ENCODE measurements around the gene GPR63. TPM values are rescaled to one million over a fixed set of nuclear protein-coding genes. Genes with fewer than 3 reads are reported as not detected.
"Not testable (repeated sequence)": the region's sequence is repeated elsewhere in the genome, so short reads cannot be mapped to it uniquely, and the experiment has no call there.

Gene GPR63, protein sequence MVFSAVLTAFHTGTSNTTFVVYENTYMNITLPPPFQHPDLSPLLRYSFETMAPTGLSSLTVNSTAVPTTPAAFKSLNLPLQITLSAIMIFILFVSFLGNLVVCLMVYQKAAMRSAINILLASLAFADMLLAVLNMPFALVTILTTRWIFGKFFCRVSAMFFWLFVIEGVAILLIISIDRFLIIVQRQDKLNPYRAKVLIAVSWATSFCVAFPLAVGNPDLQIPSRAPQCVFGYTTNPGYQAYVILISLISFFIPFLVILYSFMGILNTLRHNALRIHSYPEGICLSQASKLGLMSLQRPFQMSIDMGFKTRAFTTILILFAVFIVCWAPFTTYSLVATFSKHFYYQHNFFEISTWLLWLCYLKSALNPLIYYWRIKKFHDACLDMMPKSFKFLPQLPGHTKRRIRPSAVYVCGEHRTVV
- under 1 TPM; 0.80 to 0.96 TPM for total RNA-seq
- total RNA-seq, result 1.2 to 7.4 reads per million in 2 donors

DNA sequence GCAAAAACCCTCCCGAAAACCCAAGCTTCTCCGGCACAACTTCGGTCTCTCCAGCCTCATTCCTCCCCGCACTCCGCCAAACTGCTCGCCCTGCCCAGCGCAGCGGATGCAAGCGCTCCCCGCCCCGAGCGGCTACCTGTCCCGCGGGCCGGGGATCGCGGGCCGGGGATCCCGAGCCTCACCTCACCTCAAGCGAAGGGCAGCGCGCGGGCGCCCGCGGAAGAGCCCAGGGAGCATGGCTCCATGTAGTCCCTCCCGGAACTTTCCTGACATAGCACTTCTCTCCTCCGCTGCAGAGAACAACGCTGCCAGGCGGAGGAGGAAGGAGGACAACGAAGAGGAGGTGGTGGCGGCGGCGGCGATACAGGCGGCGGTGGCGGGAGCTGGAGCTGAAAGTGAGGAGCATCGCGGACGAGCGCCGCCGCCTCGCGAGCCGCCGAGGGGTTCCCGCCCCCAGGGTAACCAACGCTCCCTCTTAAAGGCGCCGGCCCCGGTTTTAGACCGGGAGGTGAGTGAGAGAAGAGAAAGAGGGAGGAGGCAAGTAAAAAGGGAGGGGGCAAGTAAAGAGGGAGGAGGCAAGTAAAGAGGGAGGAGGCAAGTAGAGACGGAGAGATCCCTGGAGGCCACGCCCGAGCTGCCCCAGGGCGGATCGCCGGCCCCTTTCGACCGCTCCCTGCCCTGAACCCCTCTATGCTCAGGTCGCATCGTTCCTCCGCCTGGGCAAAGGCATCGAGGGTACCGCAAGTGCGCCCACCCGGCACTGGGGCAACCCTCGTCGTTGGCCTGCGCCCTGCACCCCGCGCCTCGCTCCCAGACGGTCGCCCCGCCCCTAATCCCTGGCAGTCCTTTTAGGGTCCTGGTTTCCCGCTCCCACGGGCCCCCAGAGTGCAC, at the start of gene GPR63:
Gene GPR63, minus strand, starts transcription at position 397 of the 891 bp plus-strand sequence. CDS start 37,746 bp downstream, outside the sequence.
- H3K9me3 ChIP-seq (ENCODE audit: control insufficient read depth, low read length, poor library complexity, severe bottlenecking), result peaks cover 2% of the 10 kb centered on the region
- peak; percentile 44 to 55 (median 47) for DNase-seq
- Mint-ChIP-seq H3K4me3 (peak within 1 kb of the TSS; percentile 94), H3K36me3 (ENCODE audit: low read depth) (no peaks in the 10 kb centered on the region), H3K4me1 (peaks cover 23% of the 10 kb centered on the region), H3K27ac (peak within 1 kb of the TSS; percentile 59), H3K27me3 (peaks cover 25% of the 10 kb centered on the region)
- peak; percentile 89 for ATAC-seq

DNA sequence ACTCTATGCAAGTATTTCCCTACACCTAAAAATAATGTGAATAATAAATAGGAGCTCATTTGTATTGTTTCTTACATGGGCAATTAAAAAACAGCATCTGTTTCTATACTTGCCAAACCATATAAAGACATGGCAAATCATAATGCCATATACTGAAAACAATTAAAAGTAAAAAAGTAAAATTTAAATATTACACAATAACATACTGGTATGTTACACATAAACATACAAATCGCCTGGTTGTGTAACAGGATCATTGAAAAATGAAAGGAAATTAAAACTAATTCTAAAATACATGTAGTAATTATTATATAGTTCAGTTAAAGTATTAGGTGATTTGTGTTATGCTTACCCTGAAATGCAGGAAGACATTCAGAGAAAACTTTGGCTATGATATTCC, 49.2 kb upstream of the GPR63 start:
- H3K36me3 Mint-ChIP-seq (ENCODE audit: low read depth), result no peaks in the 10 kb centered on the region
- ATAC-seq, result no peak
- no peak overlapping the region for H3K4me3 Mint-ChIP-seq

DNA sequence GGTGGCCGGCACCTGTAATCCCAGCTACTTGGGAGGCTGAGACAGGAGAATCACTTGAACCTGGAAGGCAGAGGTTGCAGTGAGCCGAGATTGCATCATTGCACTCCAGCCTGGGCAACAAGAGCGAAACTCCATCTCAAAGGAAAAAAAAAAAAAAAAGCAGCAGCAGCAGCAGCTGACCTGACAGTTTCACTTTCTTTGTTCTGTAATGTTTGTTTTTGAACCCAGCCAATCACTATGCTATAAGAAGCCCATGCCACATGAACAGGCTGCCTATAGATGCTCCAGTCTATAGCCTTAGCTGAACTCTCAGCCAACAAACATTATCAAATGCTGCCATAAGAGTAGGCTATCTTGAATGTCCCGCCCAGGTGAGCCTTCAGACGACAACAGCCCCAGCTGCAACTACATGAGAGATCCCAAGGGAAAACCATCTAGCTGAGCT, 47.9 kb upstream of the GPR63 start:
- H3K27me3 Mint-ChIP-seq; H3K9me3 ChIP-seq (ENCODE audit: control insufficient read depth, low read length, poor library complexity, severe bottlenecking); H3K4me1 Mint-ChIP-seq; DNase-seq; H3K36me3 Mint-ChIP-seq (ENCODE audit: low read depth): not testable (repeated sequence)
- peak overlapping the region; percentile 59 for H3K27ac Mint-ChIP-seq
- H3K4me3 Mint-ChIP-seq, result peak overlapping the region; percentile 39
- peak; percentile 86 for ATAC-seq

More for the DNA sequence above, 49.2 kb upstream of the GPR63 start:
- Mint-ChIP-seq H3K4me1 (peaks cover 6% of the 10 kb centered on the region), H3K27me3 (no peaks in the 10 kb centered on the region), H3K27ac (no peak overlapping the region)
- no peak for DNase-seq
- H3K9me3 ChIP-seq (ENCODE audit: control insufficient read depth, low read length, poor library complexity, severe bottlenecking), result no peaks in the 10 kb centered on the region

DNA sequence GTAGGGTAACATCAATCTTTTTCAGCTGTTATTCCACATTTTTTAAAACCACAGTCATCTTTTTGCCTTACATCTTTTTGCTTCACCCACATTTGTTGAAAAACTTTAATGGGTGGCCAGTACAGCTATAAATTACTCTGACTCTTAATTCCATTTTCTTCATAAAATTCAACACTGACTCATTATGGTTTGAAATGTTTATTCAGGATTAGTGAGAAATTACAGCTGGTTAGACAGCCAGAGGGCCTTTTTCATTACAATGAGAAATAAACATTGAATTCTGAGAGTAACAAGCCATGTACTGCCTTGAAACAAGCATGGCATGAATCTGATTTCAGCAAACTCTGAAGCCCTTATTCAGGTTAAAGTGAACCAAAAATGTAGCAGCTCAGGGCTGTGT, 40.9 kb upstream of the GPR63 start:
- H3K9me3 ChIP-seq (ENCODE audit: control insufficient read depth, low read length, poor library complexity, severe bottlenecking), result no peaks in the 10 kb centered on the region
- Mint-ChIP-seq H3K27ac (no peak overlapping the region), H3K4me3 (no peak overlapping the region), H3K4me1 (no peaks in the 10 kb centered on the region), H3K27me3 (no peaks in the 10 kb centered on the region), H3K36me3 (ENCODE audit: low read depth) (no peaks in the 10 kb centered on the region)
- no peak for ATAC-seq
- no peak for DNase-seq

DNA sequence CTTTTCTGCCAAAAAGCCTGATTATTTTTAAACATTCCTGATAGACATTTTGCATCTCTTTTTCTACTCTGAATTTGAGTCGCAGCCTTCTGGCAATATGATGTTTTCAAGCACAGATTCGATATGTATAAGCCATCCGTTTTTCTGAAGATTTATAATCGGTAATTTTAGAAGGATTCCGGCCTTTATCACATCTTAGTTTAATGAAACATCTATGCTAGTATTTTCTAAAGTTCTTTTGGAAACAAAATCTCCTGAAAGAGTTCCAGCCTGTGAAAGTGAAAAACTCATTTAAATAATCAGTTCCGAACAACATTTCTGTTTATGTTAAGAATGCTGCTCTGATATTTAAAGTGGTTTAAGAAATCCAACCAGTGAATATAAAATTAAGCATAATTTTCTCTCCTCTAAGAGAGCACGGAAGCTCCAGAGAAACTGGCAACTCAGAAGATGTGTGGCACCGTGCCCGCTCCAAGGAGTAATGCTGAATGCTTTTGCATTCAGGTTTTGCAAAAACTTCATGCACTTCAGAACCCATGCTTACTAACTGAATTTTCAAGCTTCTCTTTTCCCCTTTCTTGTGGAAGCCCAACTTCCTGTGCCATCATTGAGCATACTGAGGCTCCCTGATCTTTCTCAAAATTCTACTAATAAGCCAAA, 39.7 kb upstream of the GPR63 start:
- no peak overlapping the region for H3K27ac Mint-ChIP-seq
- H3K36me3 Mint-ChIP-seq (ENCODE audit: low read depth), result no peaks in the 10 kb centered on the region
- ATAC-seq, result no peak

DNA sequence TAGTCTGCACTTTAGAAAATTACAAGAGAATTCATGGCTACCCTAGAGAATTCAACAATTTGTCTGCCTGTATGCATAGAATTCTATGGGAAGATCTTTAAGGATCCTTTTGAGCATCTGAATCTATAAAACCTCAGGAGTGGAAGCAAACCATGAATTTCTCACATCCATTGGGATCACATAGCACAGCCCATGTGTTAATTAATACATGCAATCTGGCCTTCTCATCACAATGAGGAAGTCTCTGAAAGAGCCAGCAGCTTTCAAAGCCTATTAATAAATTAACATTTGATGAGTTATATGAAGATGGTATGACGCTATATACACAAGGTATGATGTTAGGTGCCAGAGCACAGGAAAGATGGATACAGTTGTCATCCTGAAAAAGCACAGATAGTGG, 35.7 kb upstream of the GPR63 start:
- no peak for ATAC-seq
- DNase-seq, result no peak
- peaks cover 9% of the 10 kb centered on the region for H3K27me3 Mint-ChIP-seq
- peaks cover 2% of the 10 kb centered on the region for H3K36me3 Mint-ChIP-seq (ENCODE audit: low read depth)
- H3K9me3 ChIP-seq (ENCODE audit: control insufficient read depth, low read length, poor library complexity, severe bottlenecking), result no peaks in the 10 kb centered on the region
- H3K4me1 Mint-ChIP-seq, result peaks cover 2% of the 10 kb centered on the region
- no peak overlapping the region for H3K27ac Mint-ChIP-seq
- H3K4me3 Mint-ChIP-seq, result no peak overlapping the region

More for the DNA sequence above, 39.7 kb upstream of the GPR63 start:
- H3K9me3 ChIP-seq (ENCODE audit: control insufficient read depth, low read length, poor library complexity, severe bottlenecking), result no peaks in the 10 kb centered on the region
- Mint-ChIP-seq H3K27me3 (no peaks in the 10 kb centered on the region), H3K4me1 (no peaks in the 10 kb centered on the region), H3K4me3 (no peak overlapping the region)
- no peak for DNase-seq

DNA sequence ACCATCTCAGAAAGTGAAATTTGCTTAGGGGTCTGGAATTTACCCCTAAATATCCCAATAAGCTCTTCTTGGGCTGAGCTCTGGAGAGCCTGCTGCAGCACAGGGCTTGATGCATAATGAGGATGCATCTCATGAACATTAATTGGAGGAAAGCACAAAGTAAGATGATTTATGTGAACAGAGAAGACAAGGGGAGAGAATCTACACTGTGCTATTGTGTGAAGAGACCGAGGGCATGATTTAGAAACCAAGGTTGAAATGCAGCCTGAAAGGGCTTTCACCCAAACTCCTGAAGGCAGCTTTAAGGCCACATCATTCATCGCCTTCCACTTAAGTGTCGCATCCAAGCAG, 27.8 kb upstream of the GPR63 start:
- H3K4me3 Mint-ChIP-seq, result no peak overlapping the region
- H3K9me3 ChIP-seq (ENCODE audit: control insufficient read depth, low read length, poor library complexity, severe bottlenecking), result no peaks in the 10 kb centered on the region
- H3K27me3 Mint-ChIP-seq, result peaks cover 54% of the 10 kb centered on the region

DNA sequence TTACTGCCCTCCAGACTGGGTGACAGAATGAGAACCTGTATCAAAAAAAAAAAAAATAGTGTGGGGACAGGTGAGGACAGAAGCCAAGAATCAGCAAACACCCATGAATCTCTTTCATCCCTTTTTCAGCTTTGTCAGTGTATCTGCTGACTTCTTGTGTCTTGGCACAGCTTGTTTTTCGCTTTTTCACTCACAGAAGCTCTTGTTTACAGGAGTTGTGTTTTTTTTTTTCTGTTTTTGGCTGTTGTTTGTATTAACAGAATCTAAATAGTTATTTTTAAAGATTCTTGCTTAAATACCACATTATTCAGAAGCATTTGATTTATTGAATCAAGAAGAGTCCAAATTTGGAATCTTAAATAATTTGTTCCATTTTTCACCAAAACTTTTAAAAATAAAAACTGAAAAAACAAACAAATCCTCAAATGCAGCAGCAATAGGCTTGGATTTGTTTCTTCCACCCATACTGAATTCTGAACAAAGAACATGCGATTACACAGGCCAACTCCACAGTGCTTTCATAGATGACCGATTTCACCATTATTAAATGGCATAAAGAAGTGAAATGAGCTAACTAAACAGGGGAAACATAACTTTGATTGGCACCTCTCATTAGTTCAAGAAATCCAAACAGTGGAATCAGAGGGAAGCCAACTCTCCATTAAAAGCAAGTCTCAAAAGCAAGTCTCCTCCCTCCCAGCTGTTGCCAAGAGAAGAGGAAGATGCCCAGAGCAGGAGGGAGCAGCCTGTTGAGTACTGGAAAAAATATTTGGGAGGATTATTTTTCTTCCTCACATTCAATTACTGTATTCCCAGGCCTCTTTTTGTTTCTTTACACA, 27.2 kb upstream of the GPR63 start:
- no peak for DNase-seq
- no peaks in the 10 kb centered on the region for H3K9me3 ChIP-seq (ENCODE audit: control insufficient read depth, low read length, poor library complexity, severe bottlenecking)
- Mint-ChIP-seq H3K4me3 (no peak overlapping the region), H3K36me3 (ENCODE audit: low read depth) (peaks cover 5% of the 10 kb centered on the region), H3K4me1 (no peaks in the 10 kb centered on the region), H3K27ac (no peak overlapping the region), H3K27me3 (peaks cover 59% of the 10 kb centered on the region)
- ATAC-seq, result no peak

More for the DNA sequence above, 27.8 kb upstream of the GPR63 start:
- DNase-seq (no peak), ATAC-seq (no peak)
- Mint-ChIP-seq H3K36me3 (ENCODE audit: low read depth) (peaks cover 5% of the 10 kb centered on the region), H3K4me1 (no peaks in the 10 kb centered on the region), H3K27ac (no peak overlapping the region)

DNA sequence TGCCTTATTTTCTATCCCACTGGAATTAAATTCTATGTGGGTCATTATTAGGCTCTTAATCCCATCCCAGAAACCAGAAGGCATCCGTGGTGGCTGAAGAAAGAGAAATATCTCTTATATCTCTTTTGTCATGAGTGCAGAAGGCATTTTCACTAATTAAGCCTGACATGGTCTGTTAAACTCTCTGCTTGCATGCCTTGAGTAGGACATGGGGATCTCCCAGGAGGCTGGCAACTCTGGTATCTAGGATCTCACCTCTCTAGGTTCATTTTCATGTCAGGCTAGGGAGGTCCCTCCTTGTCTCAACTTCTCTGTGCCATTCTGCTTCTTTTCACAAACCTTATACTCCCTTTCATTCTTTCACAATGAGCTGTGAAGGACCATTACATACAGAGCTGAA, 25.3 kb upstream of the GPR63 start:
- peaks cover 58% of the 10 kb centered on the region for H3K27me3 Mint-ChIP-seq
- no peak for ATAC-seq

DNA sequence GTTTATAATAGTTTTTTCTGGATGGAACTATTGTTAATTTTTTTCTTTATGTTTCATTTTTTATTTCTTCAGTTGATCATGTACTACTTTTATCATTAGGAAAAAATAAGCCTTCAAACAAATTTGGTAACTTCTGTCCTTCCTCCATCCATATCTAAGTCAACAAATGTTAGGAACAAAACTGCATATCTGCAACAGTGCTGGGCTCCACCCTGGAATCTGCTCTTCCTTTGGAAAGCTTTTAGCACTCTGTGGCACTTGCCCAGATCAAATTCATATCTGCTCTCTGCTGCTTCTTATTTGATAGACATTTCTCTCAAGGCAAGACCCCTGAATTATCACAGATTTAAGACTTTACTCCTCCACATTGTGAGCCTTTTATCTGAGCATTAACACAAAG, 24.3 kb upstream of the GPR63 start:
- Mint-ChIP-seq H3K27ac (no peak overlapping the region), H3K4me3 (no peak overlapping the region), H3K4me1 (no peaks in the 10 kb centered on the region)

More for the DNA sequence above, 25.3 kb upstream of the GPR63 start:
- Mint-ChIP-seq H3K4me1 (no peaks in the 10 kb centered on the region), H3K36me3 (ENCODE audit: low read depth) (peaks cover 2% of the 10 kb centered on the region), H3K4me3 (no peak overlapping the region), H3K27ac (no peak overlapping the region)
- no peak for DNase-seq
- H3K9me3 ChIP-seq (ENCODE audit: control insufficient read depth, low read length, poor library complexity, severe bottlenecking), result no peaks in the 10 kb centered on the region

DNA sequence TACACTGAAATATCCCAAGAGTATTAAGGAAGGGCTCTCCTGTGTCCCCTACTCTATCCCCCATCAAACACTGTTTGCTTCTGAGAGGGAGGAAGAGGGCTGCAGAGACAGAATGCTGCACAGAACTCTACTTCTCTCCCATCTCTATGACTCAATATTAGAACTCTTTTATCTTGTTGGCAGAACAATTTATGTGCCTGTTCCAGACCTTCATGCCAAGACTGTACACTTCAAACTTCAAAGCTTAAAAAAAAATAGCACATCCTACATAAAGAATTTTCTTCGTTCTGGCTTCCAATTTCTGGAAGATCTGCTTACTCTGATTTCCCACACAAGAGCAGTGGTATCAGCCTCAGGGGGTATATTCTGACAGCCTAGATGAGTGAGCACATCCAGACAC, 19.6 kb upstream of the GPR63 start:
- Mint-ChIP-seq H3K27ac (no peak overlapping the region), H3K4me1 (no peaks in the 10 kb centered on the region), H3K27me3 (peaks cover 30% of the 10 kb centered on the region), H3K4me3 (no peak overlapping the region), H3K36me3 (ENCODE audit: low read depth) (no peaks in the 10 kb centered on the region)
- DNase-seq (no peak), ATAC-seq (no peak)
- no peaks in the 10 kb centered on the region for H3K9me3 ChIP-seq (ENCODE audit: control insufficient read depth, low read length, poor library complexity, severe bottlenecking)

More for the DNA sequence above, 24.3 kb upstream of the GPR63 start:
- ATAC-seq (no peak), DNase-seq (no peak)
- H3K27me3 Mint-ChIP-seq, result peaks cover 65% of the 10 kb centered on the region
- no peaks in the 10 kb centered on the region for H3K9me3 ChIP-seq (ENCODE audit: control insufficient read depth, low read length, poor library complexity, severe bottlenecking)
- H3K36me3 Mint-ChIP-seq (ENCODE audit: low read depth), result peaks cover 2% of the 10 kb centered on the region

DNA sequence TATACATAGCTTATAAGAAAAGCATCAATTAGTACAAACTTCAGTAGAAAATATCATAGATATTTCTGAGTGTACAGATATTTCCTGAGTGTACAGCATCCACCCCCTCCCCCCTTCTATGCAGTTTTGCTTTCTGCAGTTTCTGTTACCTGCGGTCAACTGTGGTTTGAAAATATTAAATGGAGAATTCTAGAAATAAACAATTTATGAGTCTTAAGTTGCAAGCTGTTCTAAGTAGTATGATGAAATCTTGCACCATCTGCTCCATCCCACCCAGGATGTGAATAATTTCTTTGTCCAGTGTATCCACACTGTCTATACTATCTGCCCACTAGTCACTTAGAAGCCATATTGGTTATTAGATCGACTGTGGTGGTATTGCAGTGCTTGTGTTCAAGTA, 15.8 kb upstream of the GPR63 start:
- Mint-ChIP-seq H3K27ac (no peak overlapping the region), H3K4me1 (no peaks in the 10 kb centered on the region)

More for the DNA sequence above, 15.8 kb upstream of the GPR63 start:
- ATAC-seq, result no peak
- no peak overlapping the region for H3K4me3 Mint-ChIP-seq
- DNase-seq, result no peak
- no peaks in the 10 kb centered on the region for H3K9me3 ChIP-seq (ENCODE audit: control insufficient read depth, low read length, poor library complexity, severe bottlenecking)
- H3K27me3 Mint-ChIP-seq, result peaks cover 15% of the 10 kb centered on the region
- no peaks in the 10 kb centered on the region for H3K36me3 Mint-ChIP-seq (ENCODE audit: low read depth)
